ENCODE results near the gene MIEF1.

Gene MIEF1

GRCh38 chr22:39470451-39471291 lies 31.4 kb upstream of the MIEF1 start:
- no peak for DNase-seq (ENCODE audit: low read depth)

GRCh38 chr22:39471381-39472141 lies 30.5 kb upstream of the MIEF1 start:
- DNase-seq (ENCODE audit: low read depth): no peak

- no peak for DNase-seq (ENCODE audit: low read depth)
Observed at GRCh38 chr22:39472570-39473556, 29.2 kb upstream of the MIEF1 start.

- no peak for DNase-seq (ENCODE audit: low read depth)
Observed at GRCh38 chr22:39473851-39474250, 28.2 kb upstream of the MIEF1 start.

- DNase-seq (ENCODE audit: low read depth): no peak
Observed at GRCh38 chr22:39474351-39475111, 27.6 kb upstream of the MIEF1 start.

- no peak for DNase-seq (ENCODE audit: low read depth)
Observed at GRCh38 chr22:39475337-39475736, 26.8 kb upstream of the MIEF1 start.

- DNase-seq (ENCODE audit: low read depth): no peak
Observed at GRCh38 chr22:39475902-39476301, 26.2 kb upstream of the MIEF1 start.

GRCh38 chr22:39476664-39477063 lies 25.4 kb upstream of the MIEF1 start:
- no peak for DNase-seq (ENCODE audit: low read depth)

- no peak for DNase-seq (ENCODE audit: low read depth)
Observed at GRCh38 chr22:39477542-39477941, 24.5 kb upstream of the MIEF1 start.

GRCh38 chr22:39478441-39478850 lies 23.6 kb upstream of the MIEF1 start:
- DNase-seq (ENCODE audit: low read depth): no peak

GRCh38 chr22:39479254-39479653 lies 22.8 kb upstream of the MIEF1 start:
- DNase-seq (ENCODE audit: low read depth): no peak

- DNase-seq (ENCODE audit: low read depth): no peak
Observed at GRCh38 chr22:39480557-39480956, 21.5 kb upstream of the MIEF1 start.

GRCh38 chr22:39481054-39481453 lies 21.0 kb upstream of the MIEF1 start:
- no peak for DNase-seq (ENCODE audit: low read depth)

- no peak for DNase-seq (ENCODE audit: low read depth)
Observed at GRCh38 chr22:39481595-39481994, 20.5 kb upstream of the MIEF1 start.

- DNase-seq (ENCODE audit: low read depth): no peak
Observed at GRCh38 chr22:39482768-39483167, 19.3 kb upstream of the MIEF1 start.

- no peak for DNase-seq (ENCODE audit: low read depth)
Observed at GRCh38 chr22:39486951-39487825, 14.9 kb upstream of the MIEF1 start.

- no peak for DNase-seq (ENCODE audit: low read depth)
Observed at GRCh38 chr22:39487826-39488520, 14.1 kb upstream of the MIEF1 start.

GRCh38 chr22:39488563-39489083 lies 13.5 kb upstream of the MIEF1 start:
- DNase-seq (ENCODE audit: low read depth): no peak

All from HS-27A (cell line).